ENCODE data around the gene SEC62.

SEC62 gene

DNA sequence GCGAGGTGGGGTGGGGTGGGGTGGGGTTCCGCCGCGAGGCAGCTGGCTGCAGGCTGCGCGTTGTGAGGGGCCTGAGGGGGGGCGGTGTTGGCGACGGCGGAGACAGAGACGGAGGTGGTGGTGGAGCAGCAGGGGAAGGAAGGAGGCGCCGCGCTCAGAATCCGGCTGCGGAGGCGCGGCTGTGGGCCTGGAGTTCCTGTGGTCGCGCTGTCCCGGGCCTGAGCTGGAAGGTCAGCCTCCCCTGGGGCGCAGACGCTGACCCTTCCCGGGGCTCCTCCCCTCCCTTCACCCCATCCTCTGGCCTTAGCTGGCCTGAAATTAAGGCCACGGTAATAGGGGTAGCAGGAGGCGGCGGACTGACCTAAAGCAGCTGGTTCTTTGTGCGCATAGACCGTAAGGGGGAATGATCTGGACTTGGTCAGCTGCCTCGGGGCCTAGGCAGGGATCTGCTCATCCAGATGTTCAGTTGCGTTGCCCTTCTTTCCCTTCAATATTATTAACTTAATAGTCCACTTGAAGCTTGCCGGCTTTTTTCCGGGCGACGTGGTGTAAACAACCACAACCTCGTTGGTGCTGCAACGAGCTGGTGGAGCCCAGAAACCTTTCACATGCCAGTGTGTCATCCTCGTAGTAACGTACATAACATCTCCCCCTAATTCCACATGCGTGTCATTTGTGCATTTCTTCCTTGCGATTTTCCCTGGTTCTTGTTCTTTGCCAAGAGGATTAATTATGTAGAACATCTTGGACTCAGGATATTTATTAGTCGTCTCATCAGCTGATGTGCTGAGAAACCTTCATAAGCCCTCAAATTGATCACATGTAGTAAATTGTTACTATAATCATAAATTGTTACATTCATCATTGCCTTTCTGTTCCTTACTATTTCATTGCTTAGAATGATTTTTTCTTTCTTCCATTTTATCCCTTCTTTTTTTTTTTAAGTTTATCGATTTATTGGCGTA is 626 bp downstream of the SEC62 start:
- DNase-seq (ENCODE audit: low read depth, low spot score), result peak; percentile 2

DNA sequence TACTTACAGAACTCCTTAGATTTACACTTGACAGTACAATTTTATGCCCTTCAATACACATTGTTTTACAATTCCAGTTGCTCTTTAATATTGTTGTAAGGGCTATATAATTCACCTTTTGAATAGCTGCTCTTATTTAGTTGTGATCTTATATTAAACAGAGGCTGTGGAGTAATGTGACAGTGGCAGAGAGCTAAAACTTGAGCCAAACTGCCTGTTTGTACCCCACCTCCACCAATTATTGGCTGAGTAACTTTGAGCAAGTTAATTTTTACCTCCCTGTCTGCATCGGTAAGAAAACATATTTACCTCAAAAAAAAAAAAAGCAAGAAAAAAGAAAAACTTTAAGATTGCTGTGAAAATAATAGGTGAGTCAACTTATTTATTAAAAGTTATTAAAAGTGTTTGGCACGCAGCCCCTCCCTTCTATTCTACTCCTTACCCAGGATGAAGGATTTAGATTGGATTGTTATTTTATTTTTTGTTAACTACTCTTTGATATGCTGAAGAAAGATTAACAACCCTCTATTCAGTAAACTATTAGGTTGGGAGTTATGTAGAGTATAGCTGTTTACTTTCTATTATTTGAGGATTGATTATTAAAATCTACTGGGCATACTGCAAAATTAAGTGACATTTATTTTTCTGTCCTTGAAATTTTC is 1.7 kb downstream of the SEC62 start:
- DNase-seq (ENCODE audit: low read depth, low spot score), result no peak

GRCh38 chr3:169969174-169970095 is 2.8 kb downstream of the SEC62 start:
- DNase-seq (ENCODE audit: low read depth, low spot score), result no peak

GRCh38 chr3:169970847-169971246 is 4.2 kb downstream of the SEC62 start:
- no peak for DNase-seq (ENCODE audit: low read depth, low spot score)

DNA sequence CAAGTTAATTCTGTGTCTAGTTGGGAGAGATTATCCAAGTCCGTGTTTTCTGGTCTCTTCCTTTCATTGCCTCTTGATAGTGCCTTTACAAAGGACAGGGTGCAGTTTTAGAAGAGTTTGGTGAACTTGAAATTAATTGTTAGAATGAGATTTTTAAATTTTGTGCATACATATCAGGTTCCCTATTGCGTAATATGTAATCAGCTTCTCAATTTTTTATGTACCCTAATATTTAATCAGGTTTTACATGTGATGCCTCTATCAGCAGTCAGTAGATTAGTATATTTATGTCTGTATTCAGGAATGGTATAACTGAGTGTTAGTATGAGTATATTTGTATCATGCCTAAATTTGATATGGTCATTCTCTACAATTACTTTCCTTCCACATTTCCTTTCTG is 4.9 kb downstream of the SEC62 start:
- no peak for DNase-seq (ENCODE audit: low read depth, low spot score)

DNA sequence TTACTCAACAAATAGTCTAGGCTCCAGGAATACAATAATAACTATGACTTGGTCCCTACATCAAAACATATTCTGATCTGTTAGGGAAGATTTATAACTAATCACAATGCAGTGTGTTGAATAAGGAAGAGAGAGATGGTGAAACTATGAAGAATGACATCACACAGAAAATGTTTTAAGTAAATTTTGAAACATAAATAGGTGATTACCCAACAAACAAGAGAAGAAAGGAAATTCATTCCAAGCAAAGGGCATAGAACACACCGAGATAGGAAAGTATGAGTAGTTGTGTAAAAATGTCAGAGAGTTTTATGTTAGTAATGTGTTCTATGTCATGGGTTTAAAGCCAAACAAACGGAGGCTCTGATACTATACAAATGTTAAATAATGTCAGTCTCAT is 13.4 kb downstream of the SEC62 start:
- no peak for DNase-seq (ENCODE audit: low read depth, low spot score)

- DNase-seq (ENCODE audit: low read depth, low spot score), result no peak
These were observed 17.7 kb downstream of the SEC62 start for GRCh38 chr3:169984292-169984691.

DNA sequence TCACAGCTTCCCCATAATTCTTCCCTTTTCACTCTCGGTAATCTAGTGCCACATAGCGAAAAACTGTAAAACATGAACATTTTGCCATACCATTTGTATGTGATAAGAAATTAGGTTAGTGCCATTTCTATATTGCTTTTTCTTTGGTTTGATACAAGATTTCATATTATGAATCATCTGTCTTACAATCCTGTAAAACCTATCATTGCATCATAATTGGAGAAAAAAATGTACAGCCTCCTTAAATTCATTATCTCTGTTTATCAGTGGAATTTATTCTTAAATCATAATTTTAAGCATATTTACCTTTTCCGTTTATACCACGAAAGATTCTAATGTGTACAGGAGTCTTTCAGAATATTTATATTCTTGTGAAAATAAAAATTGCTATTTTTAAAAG is 23.8 kb downstream of the SEC62 start:
- DNase-seq (ENCODE audit: low read depth, low spot score), result no peak

- DNase-seq (ENCODE audit: low read depth, low spot score), result no peak
These were observed 25.5 kb downstream of the SEC62 start for GRCh38 chr3:169992156-169992555.

DNA sequence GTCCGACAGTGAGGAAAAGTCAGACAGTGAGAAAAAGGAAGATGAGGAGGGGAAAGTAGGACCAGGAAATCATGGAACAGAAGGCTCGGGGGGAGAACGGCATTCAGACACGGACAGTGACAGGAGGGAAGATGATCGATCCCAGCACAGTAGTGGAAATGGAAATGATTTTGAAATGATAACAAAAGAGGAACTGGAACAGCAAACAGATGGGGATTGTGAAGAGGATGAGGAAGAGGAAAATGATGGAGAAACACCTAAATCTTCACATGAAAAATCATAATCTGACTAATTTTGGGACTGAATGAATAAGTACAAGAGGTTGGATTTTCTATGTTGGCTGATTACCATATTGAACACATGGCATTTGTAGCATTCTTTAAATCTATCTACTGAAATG is 26.2 kb downstream of the SEC62 start:
- DNase-seq (ENCODE audit: low read depth, low spot score), result no peak

DNA sequence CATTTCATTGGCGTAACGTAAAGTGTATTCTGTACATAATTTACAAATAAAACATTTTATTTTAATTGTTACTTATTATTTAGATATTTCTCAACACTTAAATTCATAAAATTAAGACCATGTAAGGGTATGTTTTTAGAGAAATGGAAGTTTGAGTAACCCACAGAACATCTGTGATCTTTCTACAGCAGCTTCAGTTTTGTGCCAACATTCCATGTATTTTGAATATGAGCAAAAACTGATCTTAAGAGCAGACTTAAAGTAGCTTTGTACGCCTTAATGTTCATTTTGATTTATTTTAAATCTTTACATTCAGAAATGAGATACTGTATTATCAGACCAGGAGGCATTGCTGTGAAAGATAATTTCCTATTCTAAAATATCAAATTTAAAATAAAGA is 27.2 kb downstream of the SEC62 start:
- no peak for DNase-seq (ENCODE audit: low read depth, low spot score)

GRCh38 chr3:169996063-169996462 is 29.5 kb downstream of the SEC62 start:
- no peak for DNase-seq (ENCODE audit: low read depth, low spot score)

DNA sequence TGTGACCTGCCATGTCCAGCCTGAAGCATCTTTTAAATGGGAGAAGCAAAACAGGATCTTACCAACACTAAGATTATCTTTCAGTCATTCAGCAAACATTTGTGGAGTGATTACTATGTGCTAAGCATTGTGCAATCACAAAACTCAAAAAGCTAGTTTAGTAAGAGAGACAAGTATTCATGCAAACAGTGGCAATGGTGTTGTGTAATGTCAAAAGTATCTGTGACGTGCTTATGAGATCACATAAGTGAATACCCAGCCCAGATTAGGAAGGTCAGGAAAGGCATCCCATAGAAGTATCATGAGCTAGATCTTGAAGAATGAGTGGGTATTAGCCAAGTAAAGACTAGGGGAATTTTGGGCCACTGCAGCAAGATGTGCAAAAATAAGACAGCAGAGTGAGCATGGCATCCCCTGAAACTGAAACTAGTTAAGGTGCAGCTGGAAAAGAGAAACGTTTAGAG is 32.1 kb downstream of the SEC62 start:
- no peak for DNase-seq (ENCODE audit: low read depth, low spot score)

DNA sequence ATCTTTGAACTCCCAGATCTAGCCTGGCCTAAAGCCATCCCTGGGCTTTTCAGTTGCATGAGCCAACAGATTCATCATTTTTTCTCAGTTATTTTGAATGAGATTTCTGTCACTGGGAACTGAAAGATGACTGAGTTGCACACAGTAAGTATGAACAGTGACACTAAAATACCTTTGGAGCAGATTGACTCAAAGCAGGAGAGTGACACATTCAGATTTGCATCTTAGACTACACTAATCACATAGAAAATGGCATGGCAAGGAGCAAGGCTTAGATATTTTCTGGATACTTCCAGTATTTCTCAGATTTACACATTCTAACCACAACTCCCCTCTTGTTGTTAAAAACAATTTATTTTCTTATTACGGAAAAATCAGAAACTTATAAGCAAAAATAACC is 32.8 kb downstream of the SEC62 start:
- DNase-seq (ENCODE audit: low read depth, low spot score), result no peak

- DNase-seq (ENCODE audit: low read depth, low spot score), result no peak
These were observed 33.4 kb downstream of the SEC62 start for GRCh38 chr3:170000051-170000450.

DNA sequence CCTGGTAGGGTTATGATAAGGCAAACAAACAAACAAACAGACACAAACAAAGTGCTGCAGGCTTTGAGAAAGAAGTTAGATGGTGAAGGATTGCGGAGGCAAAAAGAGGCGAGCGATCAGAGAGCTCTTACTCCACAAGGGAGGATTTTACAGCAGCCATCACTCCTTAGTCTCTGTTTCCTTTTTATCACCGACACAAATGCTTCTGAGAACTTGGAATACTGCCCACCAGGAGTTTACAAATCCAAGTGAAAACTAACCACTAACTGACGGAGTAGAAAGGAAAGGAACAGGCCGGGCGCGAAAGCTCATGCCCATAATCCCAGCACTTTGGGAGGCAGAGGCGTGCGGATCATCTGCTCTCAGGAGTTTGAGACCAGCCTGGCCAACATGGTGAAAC is 35.6 kb downstream of the SEC62 start:
- no peak for DNase-seq (ENCODE audit: low read depth, low spot score)

DNA sequence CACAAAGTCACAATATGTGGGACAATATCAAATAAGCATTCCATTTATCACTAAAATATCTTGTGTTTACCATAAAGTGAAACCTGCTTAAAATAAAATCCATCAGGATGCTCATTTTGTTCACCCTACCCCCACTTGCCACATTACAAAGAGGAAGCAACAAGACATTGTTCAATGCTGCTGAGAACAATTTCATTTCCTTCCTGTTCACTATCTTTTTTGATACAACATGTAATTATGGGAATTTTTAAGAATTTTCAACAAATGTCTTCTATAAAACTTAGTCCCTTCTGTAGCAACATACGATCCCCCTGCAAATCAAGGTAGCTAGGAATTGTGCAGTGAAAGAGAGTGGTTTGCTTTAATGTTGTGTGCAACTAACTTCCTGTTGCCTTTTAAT is 36.3 kb downstream of the SEC62 start:
- DNase-seq (ENCODE audit: low read depth, low spot score), result no peak

DNA sequence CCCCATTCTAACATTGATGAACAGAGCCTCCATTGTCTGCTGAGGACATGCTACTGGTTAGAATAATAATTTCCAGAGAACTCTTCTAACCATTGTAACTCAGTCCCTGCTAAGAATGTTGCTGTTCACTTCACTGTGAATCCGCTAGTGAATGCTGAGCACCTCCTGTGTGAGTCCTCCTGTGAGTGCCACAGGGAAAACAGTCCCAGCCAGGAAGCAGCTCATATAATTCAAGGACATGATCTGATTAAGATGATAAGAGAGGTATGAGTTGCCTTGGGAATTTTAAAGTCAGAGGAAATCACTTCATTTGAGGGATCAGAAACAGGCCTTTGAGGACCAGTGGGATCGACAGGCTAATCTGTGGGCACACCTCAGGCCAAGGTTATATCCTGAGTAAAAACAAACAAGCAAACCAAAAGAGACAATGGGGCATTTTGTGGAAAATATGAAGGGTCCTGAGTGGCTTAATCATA is 37.3 kb downstream of the SEC62 start:
- DNase-seq (ENCODE audit: low read depth, low spot score), result no peak

DNA sequence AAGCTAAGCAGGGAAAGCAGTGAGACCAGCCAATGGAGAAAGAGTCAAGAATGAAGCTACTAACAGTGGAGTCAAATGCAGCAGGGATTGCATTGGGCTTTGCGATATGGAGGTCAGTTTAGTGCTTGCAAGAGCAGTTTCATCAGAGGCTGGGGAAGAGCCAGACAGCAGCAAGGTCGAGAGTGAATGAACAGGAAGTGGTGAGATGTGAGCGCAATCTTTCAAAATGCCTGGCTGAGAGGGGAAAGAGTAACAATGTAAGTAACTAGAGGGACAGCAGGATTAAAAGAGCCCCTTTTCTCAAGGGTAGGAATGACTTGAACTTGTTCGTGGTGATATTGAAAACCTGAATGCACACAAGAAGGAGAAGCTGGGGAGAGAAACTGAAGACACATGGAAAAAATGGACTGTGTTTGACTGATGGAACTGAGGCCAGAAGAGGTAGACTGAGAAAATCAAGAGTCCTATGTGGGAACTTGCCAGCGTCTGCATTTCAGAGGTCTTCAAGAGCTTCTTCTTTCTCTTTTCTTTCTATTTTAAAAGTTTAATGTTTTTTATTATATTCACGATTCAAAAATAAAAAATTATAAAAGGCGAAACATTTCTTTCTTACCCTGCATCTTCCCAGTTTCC is 40.5 kb downstream of the SEC62 start:
- no peak for DNase-seq (ENCODE audit: low read depth, low spot score)

DNA sequence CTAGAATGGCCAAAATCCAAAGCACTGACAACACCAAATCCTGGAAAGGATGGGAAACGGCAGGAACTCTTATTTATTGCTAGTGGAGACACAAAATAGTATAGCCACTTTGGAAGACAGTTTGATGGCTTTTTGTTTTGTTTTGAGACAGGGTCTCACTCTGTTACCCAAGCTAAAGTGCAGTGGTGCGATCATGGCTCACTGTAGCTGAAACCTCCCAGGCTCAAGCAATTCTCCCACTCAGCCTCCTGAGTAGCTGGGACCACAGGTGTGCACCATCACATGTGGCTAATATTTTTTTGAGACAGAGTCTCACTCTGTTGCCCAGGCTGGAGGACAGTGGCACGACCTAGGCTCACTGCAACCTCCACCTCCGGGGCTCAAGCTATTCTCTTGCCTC is 43.9 kb downstream of the SEC62 start:
- DNase-seq (ENCODE audit: low read depth, low spot score), result no peak

GRCh38 chr3:170012683-170013400 is 46.2 kb downstream of the SEC62 start:
- DNase-seq (ENCODE audit: low read depth, low spot score), result no peak

Data from activated CD4-positive, CD25-positive, alpha-beta regulatory T cell treated with anti-CD3 and anti-CD28 coated beads, Interleukin-2, amount 50 U/mL, for 16 hours (primary cell).